ENCODE measurements around the gene PIP5K1C. TPM values are rescaled to one million over a fixed set of nuclear protein-coding genes. Genes with fewer than 3 reads are reported as not detected.
A peak's percentile ranks its signal among the peaks of the same experiment; 100 is the strongest.

Gene PIP5K1C
- total RNA-seq, 6 experiments from 2014 or later: 5.3 to 9.8 (median 7.6) TPM

GRCh38 chr19:3606174-3606689, 94.0 kb downstream of the PIP5K1C start:
- WGBS (ENCODE audit: insufficient coverage, low coverage, low lambda C conversion rate, missing lambda C conversion rate): 0% methylated on average over 8 of the region's 35 CpGs
- H3K4me3 ChIP-seq: peak overlapping the region; percentile 26 to 48 (median 42)
- no peaks in the 10 kb centered on the region for H3K9me3 ChIP-seq
- H3K27me3 ChIP-seq: no peaks in the 10 kb centered on the region
- TF ChIP-seq CTCF (IDR thresholded peaks at IDR 0.05) (no peak), POLR2A (IDR thresholded peaks at IDR 0.05) (no peak)
- intact Hi-C loops (cut with DNase I): no loop called here
- ATAC-seq (peak; percentile 66 to 82 (median 69)), DNase-seq (peak; percentile 78 to 87 (median 86))
- peaks cover 0 to 11% (median 0%) of the 10 kb centered on the region in 4 donors for H3K4me1 ChIP-seq
- peak overlapping the region; percentile 58 to 76 (median 67) for H3K27ac ChIP-seq
- H3K36me3 ChIP-seq: peaks cover 0 to 1% (median under 1%) of the 10 kb centered on the region in 4 donors

GRCh38 chr19:3605770-3606169, 94.5 kb downstream of the PIP5K1C start:
- DNase-seq (no peak), ATAC-seq (no peak)
- no peaks in the 10 kb centered on the region for H3K9me3 ChIP-seq
- WGBS (ENCODE audit: insufficient coverage, low coverage, low lambda C conversion rate, missing lambda C conversion rate): 30% methylated on average over 5 of the region's 5 CpGs
- intact Hi-C loops (cut with DNase I): no loop called here
- no peaks in the 10 kb centered on the region for H3K27me3 ChIP-seq
- TF ChIP-seq POLR2A (IDR thresholded peaks at IDR 0.05): no peak
- no peak for TF ChIP-seq CTCF (IDR thresholded peaks at IDR 0.05)
- H3K27ac ChIP-seq: peak overlapping the region in 1 of 3 donors; percentile 76
- H3K4me1 ChIP-seq: peaks cover 0 to 11% (median 0%) of the 10 kb centered on the region in 4 donors
- H3K4me3 ChIP-seq: peak overlapping the region; percentile 26 to 48 (median 42)
- H3K36me3 ChIP-seq: no peaks in the 10 kb centered on the region

- Histone ChIP-seq H3K27ac (peak overlapping the region in 1 of 3 donors; percentile 31), H3K4me1 (peaks cover 0 to 11% (median 0%) of the 10 kb centered on the region in 4 donors), H3K4me3 (peak overlapping the region; percentile 7 to 42 (median 26)), H3K27me3 (no peaks in the 10 kb centered on the region), H3K36me3 (no peaks in the 10 kb centered on the region), H3K9me3 (no peaks in the 10 kb centered on the region)
- TF ChIP-seq CTCF (IDR thresholded peaks at IDR 0.05): no peak
- no peak for TF ChIP-seq POLR2A (IDR thresholded peaks at IDR 0.05)
- intact Hi-C loops (cut with DNase I): no loop called here
- ATAC-seq (no peak), DNase-seq (no peak)
- 57% methylated on average over 3 of the region's 3 CpGs for WGBS (ENCODE audit: insufficient coverage, low coverage, low lambda C conversion rate, missing lambda C conversion rate)
Measured at GRCh38 chr19:3605361-3605760, 94.9 kb downstream of the PIP5K1C start.

GRCh38 chr19:3604987-3605343, 95.3 kb downstream of the PIP5K1C start:
- H3K4me1 ChIP-seq: peaks cover 0 to 11% (median 0%) of the 10 kb centered on the region in 4 donors
- no peaks in the 10 kb centered on the region for H3K36me3 ChIP-seq
- peak overlapping the region; percentile 7 to 29 (median 7) for H3K4me3 ChIP-seq
- no peaks in the 10 kb centered on the region for H3K9me3 ChIP-seq
- H3K27ac ChIP-seq: peak overlapping the region in 2 of 3 donors; percentile 10 to 31
- no peak for TF ChIP-seq POLR2A (IDR thresholded peaks at IDR 0.05)
- no peak for TF ChIP-seq CTCF (IDR thresholded peaks at IDR 0.05)
- 45% methylated on average over 5 of the region's 11 CpGs for WGBS (ENCODE audit: insufficient coverage, low coverage, low lambda C conversion rate, missing lambda C conversion rate)
- H3K27me3 ChIP-seq: no peaks in the 10 kb centered on the region
- DNase-seq (no peak), ATAC-seq (no peak)
- intact Hi-C loops (cut with DNase I): no loop called here
